OCI-M2 (cell line): ENCODE results near the gene C1QTNF6.
"Not testable (repeated sequence)": the region's sequence is repeated elsewhere in the genome, so short reads cannot be mapped to it uniquely, and the experiment has no call there.

Experiments used
- DNase-seq: peaks from one replicate; lab custom pipeline; 2025; ENCODE audit not compliant: unreplicated experiment; lab: John Stamatoyannopoulos, UW

The C1QTNF6 gene

DNA sequence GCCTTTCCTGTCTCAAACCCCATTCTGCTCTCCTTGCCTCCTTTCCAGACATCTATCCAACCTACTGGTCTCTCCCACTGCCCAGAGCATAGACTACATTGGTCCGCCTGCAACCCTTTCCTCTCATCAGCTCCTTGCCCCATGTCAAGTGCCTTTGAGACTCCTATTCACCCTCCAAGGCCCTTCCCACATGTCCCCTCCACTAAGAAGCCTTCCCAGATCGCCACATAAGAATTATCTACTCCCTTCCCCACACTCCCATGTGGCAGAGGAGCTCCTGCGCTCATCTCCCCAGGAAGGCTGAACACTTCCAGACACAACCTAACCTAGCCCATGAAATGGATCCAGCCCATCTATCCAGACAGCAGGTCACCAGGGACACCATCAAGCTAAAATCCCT lies 10.3 kb downstream of the C1QTNF6 start:
- DNase-seq, result no peak

DNA sequence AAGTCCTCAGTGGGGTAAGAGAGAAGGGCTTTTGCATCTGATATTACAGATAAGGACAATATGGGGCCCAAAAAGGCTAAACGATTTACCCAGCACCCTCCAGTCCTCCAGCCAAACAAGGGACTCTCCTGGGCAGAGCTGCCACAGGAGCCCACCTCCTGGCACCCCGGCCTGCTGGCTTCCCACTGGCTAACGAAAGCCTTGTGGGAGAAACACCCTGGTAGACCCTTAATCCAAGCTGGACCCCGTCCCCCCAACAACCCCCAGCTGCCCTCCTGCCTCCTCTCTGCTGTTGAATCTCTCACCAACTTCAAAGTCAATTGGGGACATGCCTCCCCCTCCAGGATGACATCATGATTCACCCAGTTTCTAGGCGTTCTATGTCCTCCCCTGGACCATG lies 10.8 kb downstream of the C1QTNF6 start:
- DNase-seq, result no peak

GRCh38 chr22:37176464-37177061 lies 11.5 kb downstream of the C1QTNF6 start:
- DNase-seq, result no peak

- DNase-seq, result no peak
Observed at GRCh38 chr22:37175414-37176281, 12.4 kb downstream of the C1QTNF6 start.

- no peak for DNase-seq
Observed at GRCh38 chr22:37174964-37175363, 13.1 kb downstream of the C1QTNF6 start.

DNA sequence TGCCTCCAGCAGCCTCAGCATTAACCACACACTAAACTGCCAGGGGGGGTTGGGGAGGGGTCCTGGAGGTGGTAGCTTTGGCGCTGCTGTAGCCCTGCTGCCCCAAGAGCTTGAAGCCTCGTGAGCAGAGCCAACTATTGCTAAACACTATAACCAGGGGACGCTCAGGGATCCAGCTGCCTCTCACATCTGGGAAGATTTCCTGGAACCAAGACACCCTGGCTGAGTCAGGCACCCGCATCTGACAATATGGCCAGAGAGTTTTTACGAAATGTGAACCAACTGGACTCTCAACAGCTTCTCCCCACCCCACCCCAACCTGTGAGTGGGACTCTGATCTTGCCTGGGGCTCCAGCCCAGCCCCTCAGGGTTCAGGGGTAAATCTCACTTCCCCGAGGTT lies 14.3 kb downstream of the C1QTNF6 start:
- no peak for DNase-seq

- DNase-seq, result no peak
Observed at GRCh38 chr22:37172266-37173245, 15.5 kb downstream of the C1QTNF6 start.

GRCh38 chr22:37171662-37172061 lies 16.4 kb downstream of the C1QTNF6 start:
- no peak for DNase-seq

DNA sequence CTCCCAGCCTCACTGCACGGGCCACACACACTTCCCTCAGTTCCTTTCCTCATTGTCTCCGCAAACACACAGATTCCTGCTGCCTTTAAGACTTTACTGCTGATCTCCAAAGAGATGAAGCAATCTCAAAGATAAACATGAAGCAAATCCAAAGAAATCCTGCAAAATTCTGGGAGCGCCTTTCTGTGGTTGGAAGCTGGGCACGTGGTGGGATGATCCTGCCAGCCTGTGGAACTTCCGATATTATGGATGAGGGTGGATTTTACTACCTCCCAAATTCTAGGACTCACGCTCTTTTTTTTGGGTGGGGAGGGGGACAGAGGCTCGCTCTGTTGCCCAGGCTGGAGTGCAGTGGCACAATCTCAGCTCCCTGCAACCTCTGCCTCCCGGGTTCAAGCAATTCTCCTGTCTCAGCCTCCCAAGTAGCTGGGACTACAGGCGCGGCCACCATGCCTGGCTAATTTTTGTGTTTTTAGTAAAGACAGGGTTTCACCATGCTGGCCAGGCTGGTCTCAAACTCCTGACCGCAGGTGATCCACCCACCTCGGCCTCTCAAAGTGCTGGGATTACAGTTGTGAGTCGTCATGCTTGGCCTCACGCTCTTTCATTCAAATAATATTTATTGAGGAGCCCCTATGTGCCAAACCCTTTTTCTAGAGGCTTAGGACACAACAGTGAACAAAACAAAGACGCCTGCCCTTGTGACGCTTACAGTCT lies 17.2 kb downstream of the C1QTNF6 start:
- DNase-seq, result not testable (repeated sequence)

- no peak for DNase-seq
Observed at GRCh38 chr22:37169947-37170688, 17.9 kb downstream of the C1QTNF6 start.

DNA sequence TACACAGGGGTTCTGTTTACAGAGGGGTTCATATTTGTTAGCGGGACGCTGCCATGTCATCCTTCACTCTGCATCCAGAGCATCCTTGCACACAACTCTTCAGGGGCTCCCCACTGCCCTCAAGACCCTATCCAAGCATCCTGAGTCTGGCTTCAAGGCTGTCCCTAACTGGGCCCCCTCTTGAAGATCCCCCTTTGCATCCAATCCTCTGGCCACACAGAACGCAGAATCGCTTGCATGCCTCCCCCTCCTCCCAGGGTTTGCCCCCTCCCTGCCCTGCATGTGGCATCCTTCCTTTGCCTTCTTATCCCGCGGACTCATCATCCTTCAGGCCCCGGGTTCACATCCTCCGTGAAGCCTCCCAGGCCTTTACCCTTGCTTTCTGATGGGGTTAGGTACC lies 18.6 kb downstream of the C1QTNF6 start:
- no peak for DNase-seq

DNA sequence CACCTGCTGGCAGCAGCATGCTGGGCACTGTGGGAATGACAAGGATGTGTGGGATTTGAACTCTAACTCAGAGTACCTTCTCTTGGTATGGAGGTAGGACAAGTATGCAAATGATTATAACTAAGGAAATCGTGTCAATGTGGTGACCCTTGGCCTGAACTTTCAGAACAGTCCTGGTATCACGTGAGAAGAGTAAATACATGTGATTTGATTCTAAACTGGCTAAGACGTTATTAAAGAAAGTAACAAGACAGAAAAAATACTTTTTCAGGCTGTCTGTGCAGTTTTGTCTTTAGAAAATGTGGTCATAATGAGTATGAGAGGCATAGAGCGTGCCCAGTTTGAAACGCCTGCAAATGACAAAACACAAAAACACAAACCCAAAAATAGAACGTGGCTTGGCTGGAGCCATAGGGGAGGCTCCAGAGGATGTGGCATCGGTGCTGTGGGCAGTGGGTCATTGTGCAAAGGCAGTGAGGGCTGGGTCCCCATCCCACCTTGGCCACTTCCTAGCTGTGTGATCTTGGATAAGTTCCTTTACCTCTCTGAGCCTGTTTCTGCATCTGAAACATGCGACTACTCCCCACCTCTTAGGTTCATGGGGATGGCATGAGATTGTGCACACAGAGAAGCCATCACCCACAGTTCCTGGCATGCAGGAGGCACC lies 19.9 kb downstream of the C1QTNF6 start:
- DNase-seq, result no peak

DNA sequence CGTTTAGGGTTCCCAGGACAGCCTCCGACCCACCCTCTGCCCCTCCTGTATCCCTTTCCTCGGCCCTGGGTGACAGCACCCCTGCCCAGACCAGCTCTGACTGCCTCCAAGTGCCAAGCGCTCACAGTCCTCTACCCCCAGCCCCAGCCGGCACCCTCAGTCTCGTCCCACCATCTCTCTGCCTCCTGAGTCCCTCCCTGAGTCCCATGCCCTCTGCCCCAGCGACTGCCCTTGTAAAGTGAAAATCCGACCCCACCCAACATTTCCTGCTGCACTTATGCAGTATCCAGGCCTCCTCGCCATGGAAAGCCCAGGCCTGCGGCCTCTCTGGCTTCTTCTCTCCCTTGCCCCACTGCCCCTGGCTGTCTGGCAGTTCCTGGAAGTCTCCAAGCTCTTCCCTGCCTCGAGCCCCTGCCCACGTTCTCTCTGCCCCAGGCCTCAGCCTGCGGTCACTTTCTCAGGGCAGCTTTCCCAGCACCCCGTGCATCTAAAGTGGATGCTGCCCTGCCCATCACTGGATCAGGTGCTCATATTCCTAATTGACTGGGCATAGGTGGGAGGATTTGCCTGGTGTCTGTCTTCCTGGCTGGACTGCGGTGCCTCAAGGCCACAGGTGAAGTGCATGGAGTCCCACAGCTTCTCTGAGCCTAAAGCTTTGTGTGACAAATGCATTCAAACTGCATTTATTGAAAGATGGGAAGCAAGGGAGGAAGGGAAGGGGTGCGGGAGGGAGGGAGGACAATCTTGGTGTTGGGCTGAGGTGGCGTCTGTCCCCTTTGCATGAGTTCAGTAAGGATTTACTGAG lies 20.7 kb downstream of the C1QTNF6 start:
- no peak for DNase-seq

- DNase-seq, result no peak
Observed at GRCh38 chr22:37166675-37167066, 21.4 kb downstream of the C1QTNF6 start.

- no peak for DNase-seq
Observed at GRCh38 chr22:37165940-37166674, 21.9 kb downstream of the C1QTNF6 start.

GRCh38 chr22:37165066-37165465 lies 23.0 kb downstream of the C1QTNF6 start:
- DNase-seq, result no peak

DNA sequence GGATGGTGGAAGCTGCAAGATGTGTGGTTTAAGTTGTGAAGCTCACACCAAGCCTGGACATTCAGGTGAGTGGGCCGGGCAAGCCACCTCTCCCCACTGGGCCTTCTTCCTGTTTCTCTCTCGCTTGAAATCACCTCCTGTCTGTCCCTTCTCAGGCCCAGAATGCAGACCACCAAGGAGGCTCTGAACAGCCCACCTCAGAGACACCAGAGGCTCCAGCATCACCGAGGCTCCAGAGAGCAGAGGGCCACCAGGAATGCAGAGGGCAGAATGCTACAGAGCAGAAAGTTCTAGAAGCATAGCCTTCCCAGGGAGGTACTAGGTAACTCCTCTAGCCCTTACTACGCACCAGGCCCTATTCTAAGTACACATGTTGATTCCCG lies 23.6 kb downstream of the C1QTNF6 start:
- no peak for DNase-seq
